ENCODE data around the gene DAP. TPM values are rescaled to one million over a fixed set of nuclear protein-coding genes. Genes with fewer than 3 reads are reported as not detected.

The DAP gene
- total RNA-seq, 4 donors from 2014 or later, result 66.1 to 130 (median 106) TPM

GRCh38 chr5:10647640-10648039, 113.4 kb downstream of the DAP start:
- Histone ChIP-seq H3K27ac (no peak overlapping the region), H3K4me1 (no peaks in the 10 kb centered on the region), H3K36me3 (no peaks in the 10 kb centered on the region), H3K27me3 (peaks cover 16% of the 10 kb centered on the region), H3K9me3 (no peaks in the 10 kb centered on the region), H3K4me3 (replicated peaks in 1 of 3) (no peak overlapping the region)
- WGBS, 2 donors, result 95% methylated on average over 5 of the region's 5 CpGs
- intact Hi-C loops (cut with DNase I), result no loop called here
- TF ChIP-seq, protein P1, sequence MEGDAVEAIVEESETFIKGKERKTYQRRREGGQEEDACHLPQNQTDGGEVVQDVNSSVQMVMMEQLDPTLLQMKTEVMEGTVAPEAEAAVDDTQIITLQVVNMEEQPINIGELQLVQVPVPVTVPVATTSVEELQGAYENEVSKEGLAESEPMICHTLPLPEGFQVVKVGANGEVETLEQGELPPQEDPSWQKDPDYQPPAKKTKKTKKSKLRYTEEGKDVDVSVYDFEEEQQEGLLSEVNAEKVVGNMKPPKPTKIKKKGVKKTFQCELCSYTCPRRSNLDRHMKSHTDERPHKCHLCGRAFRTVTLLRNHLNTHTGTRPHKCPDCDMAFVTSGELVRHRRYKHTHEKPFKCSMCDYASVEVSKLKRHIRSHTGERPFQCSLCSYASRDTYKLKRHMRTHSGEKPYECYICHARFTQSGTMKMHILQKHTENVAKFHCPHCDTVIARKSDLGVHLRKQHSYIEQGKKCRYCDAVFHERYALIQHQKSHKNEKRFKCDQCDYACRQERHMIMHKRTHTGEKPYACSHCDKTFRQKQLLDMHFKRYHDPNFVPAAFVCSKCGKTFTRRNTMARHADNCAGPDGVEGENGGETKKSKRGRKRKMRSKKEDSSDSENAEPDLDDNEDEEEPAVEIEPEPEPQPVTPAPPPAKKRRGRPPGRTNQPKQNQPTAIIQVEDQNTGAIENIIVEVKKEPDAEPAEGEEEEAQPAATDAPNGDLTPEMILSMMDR (IDR thresholded peaks at IDR 0.05), result no peak
- no peak for TF ChIP-seq POLR2A (IDR thresholded peaks at IDR 0.05)
- no peak for DNase-seq

- TF ChIP-seq POLR2A (IDR thresholded peaks at IDR 0.05), result no peak
- TF ChIP-seq, protein P1 (IDR thresholded peaks at IDR 0.05), result no peak
- Histone ChIP-seq H3K27me3 (peaks cover 16% of the 10 kb centered on the region), H3K4me1 (no peaks in the 10 kb centered on the region), H3K4me3 (replicated peaks in 1 of 3) (no peak overlapping the region), H3K9me3 (no peaks in the 10 kb centered on the region), H3K27ac (no peak overlapping the region), H3K36me3 (no peaks in the 10 kb centered on the region)
- 81 to 88% methylated on average over 5 to 6 of the region's 6 CpGs for WGBS, 2 donors
- no peak for DNase-seq
- intact Hi-C loops (cut with DNase I), result no loop called here
These were observed 115.4 kb downstream of the DAP start for GRCh38 chr5:10645671-10646070.

DNA sequence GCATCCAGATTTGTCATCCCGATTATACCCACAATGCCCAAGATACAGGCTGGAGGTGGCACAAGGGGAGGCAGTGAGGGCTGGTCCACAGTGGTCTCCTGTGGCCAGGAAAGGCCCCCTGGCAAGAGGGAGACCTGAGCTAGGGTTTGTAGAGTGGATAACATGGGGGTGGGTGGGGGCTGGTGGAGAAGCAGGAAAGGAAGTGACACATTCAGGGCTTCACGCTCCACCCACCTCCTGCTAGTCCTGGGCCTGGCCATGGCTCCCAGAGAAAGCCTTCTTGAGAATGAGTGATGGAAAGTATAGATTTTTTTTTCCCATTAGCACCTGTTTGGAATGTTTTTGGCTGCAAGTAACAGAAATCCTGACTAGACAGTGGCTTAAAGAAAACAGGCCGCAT, 115.9 kb downstream of the DAP start:
- 96 to 99% methylated on average over 3 of the region's 3 CpGs for WGBS, 2 donors
- Histone ChIP-seq H3K4me1 (no peaks in the 10 kb centered on the region), H3K27ac (no peak overlapping the region), H3K4me3 (replicated peaks in 1 of 3) (no peak overlapping the region), H3K27me3 (peaks cover 16% of the 10 kb centered on the region), H3K9me3 (no peaks in the 10 kb centered on the region), H3K36me3 (no peaks in the 10 kb centered on the region)
- intact Hi-C loops (cut with DNase I), result no loop called here
- no peak for DNase-seq
- TF ChIP-seq POLR2A (IDR thresholded peaks at IDR 0.05), result no peak
- TF ChIP-seq, protein P1 (IDR thresholded peaks at IDR 0.05), result no peak

DNA sequence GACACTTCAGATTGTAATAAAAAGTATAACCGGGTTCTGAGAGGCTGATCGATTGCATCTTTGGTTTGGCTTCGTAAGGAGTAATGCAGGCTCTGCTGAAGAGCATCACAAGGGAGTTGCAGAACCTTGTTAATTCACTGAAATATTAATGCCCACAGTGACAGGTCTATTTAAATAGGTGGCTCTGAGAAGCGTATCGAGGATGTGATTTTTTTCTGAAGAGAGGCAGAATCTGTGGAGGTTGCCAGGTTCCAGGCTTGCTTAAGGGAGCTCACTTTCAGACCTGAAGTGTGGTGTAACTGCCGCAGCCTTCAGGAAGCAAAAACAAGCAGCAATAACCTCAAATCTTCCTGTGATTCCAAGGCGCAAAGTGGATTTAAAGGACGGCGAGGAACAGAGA, 116.8 kb downstream of the DAP start:
- TF ChIP-seq, protein P1 (IDR thresholded peaks at IDR 0.05), result no peak
- TF ChIP-seq POLR2A (IDR thresholded peaks at IDR 0.05), result no peak
- H3K27me3 ChIP-seq, result peaks cover 6% of the 10 kb centered on the region
- intact Hi-C loops (cut with DNase I), result no loop called here
- H3K36me3 ChIP-seq, result no peaks in the 10 kb centered on the region
- WGBS, 2 donors, result 71 to 75% methylated on average over 9 of the region's 9 CpGs
- no peaks in the 10 kb centered on the region for H3K4me1 ChIP-seq
- no peak overlapping the region for H3K4me3 ChIP-seq (replicated peaks in 1 of 3)
- no peak for DNase-seq
- H3K27ac ChIP-seq, result no peak overlapping the region
- H3K9me3 ChIP-seq, result no peaks in the 10 kb centered on the region

DNA sequence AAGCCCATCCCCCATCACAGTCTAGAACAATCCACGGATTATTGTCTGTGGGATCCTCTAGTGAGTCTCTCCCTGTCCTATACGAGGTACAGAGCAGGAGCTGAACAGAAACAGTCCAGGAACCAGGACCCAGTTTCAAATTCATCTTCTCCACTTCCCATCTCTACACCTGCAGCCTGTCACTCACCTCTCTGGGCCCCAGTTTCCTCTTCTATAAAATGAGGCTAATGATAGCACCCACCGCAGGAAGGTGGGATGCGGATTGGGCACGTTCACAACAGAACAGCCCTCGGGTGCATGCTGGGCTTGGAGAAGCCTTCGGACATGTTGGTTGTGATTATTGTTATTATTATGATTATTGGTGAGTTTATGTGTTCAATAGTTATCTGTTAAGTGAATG, 118.7 kb downstream of the DAP start:
- no peaks in the 10 kb centered on the region for H3K27me3 ChIP-seq
- H3K4me1 ChIP-seq, result no peaks in the 10 kb centered on the region
- no peaks in the 10 kb centered on the region for H3K9me3 ChIP-seq
- H3K4me3 ChIP-seq (replicated peaks in 1 of 3), result no peak overlapping the region
- H3K27ac ChIP-seq, result no peak overlapping the region
- 69 to 86% methylated on average over 7 of the region's 7 CpGs for WGBS, 2 donors
- no peak for DNase-seq
- H3K36me3 ChIP-seq, result no peaks in the 10 kb centered on the region
- TF ChIP-seq, protein P1 (IDR thresholded peaks at IDR 0.05), result no peak
- no peak for TF ChIP-seq POLR2A (IDR thresholded peaks at IDR 0.05)
- intact Hi-C loops (cut with DNase I), result no loop called here

All from thyroid gland (tissue), 4 donors.